Renal pelvis (tissue), 12 donors: ENCODE results near the gene ITFG2. TPM values are rescaled to one million over a fixed set of nuclear protein-coding genes. Genes with fewer than 3 reads are reported as not detected.
"Not testable (repeated sequence)": the region's sequence is repeated elsewhere in the genome, so short reads cannot be mapped to it uniquely, and the experiment has no call there.

Source experiments
- DNase-seq: peaks from one replicate; pipeline ENCODE4 v3.0.0-alpha.2; 2013
- long read RNA-seq, 16 experiments: transcript quantifications; one replicate each; lab custom pipeline, GENCODE V29; 2026
- polyA plus RNA-seq, 3 donors: library from polyadenylated mRNA; unstranded; fragments of 120-200 nt; gene quantifications; one replicate each; pipeline ENCODE4 v1.2.1, GENCODE V29; 2013; ENCODE audit not compliant: insufficient read length in 3 of 3

The ITFG2 gene
- 10 to 100 TPM; 62.4 to 99.0 (median 81.0) TPM for polyA plus RNA-seq
- long read RNA-seq, donor 1, transcript ITFG2-201 (12 exons, 2,361 nt) = major isoform, 14 of 45 reads
- long read RNA-seq, donor 1, partial matches to known transcripts = 19 of 45 reads
- long read RNA-seq, donor 1, other reads (novel, unspliced or antisense) = 12 of 45 reads
- long read RNA-seq, donor 2, transcript ITFG2-201 (12 exons, 2,361 nt) = major isoform, 10 of 54 reads
- long read RNA-seq, donor 2, partial matches to known transcripts = 40 of 54 reads
- long read RNA-seq, donor 2, other reads (novel, unspliced or antisense) = 0 of 54 reads
- long read RNA-seq, donor 3, transcript ITFG2-201 (12 exons, 2,361 nt) = major isoform, 12 of 38 reads
- long read RNA-seq, donor 3, partial matches to known transcripts = 13 of 38 reads
- long read RNA-seq, donor 3, other reads (novel, unspliced or antisense) = 13 of 38 reads
- long read RNA-seq, donor 4, transcript ITFG2-201 (12 exons, 2,361 nt) = major isoform, 16 of 40 reads
- long read RNA-seq, donor 4, partial matches to known transcripts = 18 of 40 reads
- long read RNA-seq, donor 4, other reads (novel, unspliced or antisense) = 0 of 40 reads
- long read RNA-seq, donor 5, transcript ITFG2-201 (12 exons, 2,361 nt) = major isoform, 7 of 16 reads
- long read RNA-seq, donor 5, partial matches to known transcripts = 7 of 16 reads
- long read RNA-seq, donor 5, other reads (novel, unspliced or antisense) = 0 of 16 reads
- long read RNA-seq, donor 6, transcript ITFG2-201 (12 exons, 2,361 nt) = major isoform, 9 of 14 reads
- long read RNA-seq, donor 6, partial matches to known transcripts = 0 of 14 reads
- long read RNA-seq, donor 6, other reads (novel, unspliced or antisense) = 0 of 14 reads
- long read RNA-seq, donor 7, transcript ITFG2-201 (12 exons, 2,361 nt) = major isoform, 16 of 26 reads
- long read RNA-seq, donor 7, partial matches to known transcripts = 7 of 26 reads
- long read RNA-seq, donor 7, other reads (novel, unspliced or antisense) = 0 of 26 reads
- long read RNA-seq, donor 8, partial matches to known transcripts = 0 of 6 reads
- long read RNA-seq, donor 8, other reads (novel, unspliced or antisense) = 0 of 6 reads
- long read RNA-seq, donor 9, transcript ITFG2-201 (12 exons, 2,361 nt) = major isoform, 6 of 8 reads
- long read RNA-seq, donor 9, partial matches to known transcripts = 0 of 8 reads
- long read RNA-seq, donor 9, other reads (novel, unspliced or antisense) = 0 of 8 reads
- long read RNA-seq, donor 10, transcript ITFG2-201 (12 exons, 2,361 nt) = major isoform, 8 of 37 reads
- long read RNA-seq, donor 10, transcript ITFG2-211 (4 exons, 587 nt) = minor isoform, 6 of 37 reads
- long read RNA-seq, donor 10, partial matches to known transcripts = 22 of 37 reads
- long read RNA-seq, donor 10, other reads (novel, unspliced or antisense) = 0 of 37 reads
- long read RNA-seq, donor 11, transcript ITFG2-201 (12 exons, 2,361 nt) = major isoform, 6 of 27 reads
- long read RNA-seq, donor 11, partial matches to known transcripts = 19 of 27 reads
- long read RNA-seq, donor 11, other reads (novel, unspliced or antisense) = 0 of 27 reads
- long read RNA-seq, donor 12, transcript ITFG2-201 (12 exons, 2,361 nt) = major isoform, 16 of 59 reads
- long read RNA-seq, donor 12, partial matches to known transcripts = 18 of 59 reads
- long read RNA-seq, donor 12, other reads (novel, unspliced or antisense) = 20 of 59 reads
- long read RNA-seq, donor 13, transcript ITFG2-211 (4 exons, 587 nt) = major isoform, 9 of 43 reads
- long read RNA-seq, donor 13, transcript ITFG2-201 (12 exons, 2,361 nt) = minor isoform, 7 of 43 reads
- long read RNA-seq, donor 13, partial matches to known transcripts = 20 of 43 reads
- long read RNA-seq, donor 13, other reads (novel, unspliced or antisense) = 6 of 43 reads
- long read RNA-seq, donor 14 = 0 reads
- long read RNA-seq, donor 15, transcript ITFG2-201 (12 exons, 2,361 nt) = major isoform, 17 of 54 reads
- long read RNA-seq, donor 15, partial matches to known transcripts = 31 of 54 reads
- long read RNA-seq, donor 15, other reads (novel, unspliced or antisense) = 0 of 54 reads
- long read RNA-seq, donor 16, transcript ITFG2-201 (12 exons, 2,361 nt) = major isoform, 16 of 61 reads
- long read RNA-seq, donor 16, partial matches to known transcripts = 39 of 61 reads
- long read RNA-seq, donor 16, other reads (novel, unspliced or antisense) = 0 of 61 reads

DNA sequence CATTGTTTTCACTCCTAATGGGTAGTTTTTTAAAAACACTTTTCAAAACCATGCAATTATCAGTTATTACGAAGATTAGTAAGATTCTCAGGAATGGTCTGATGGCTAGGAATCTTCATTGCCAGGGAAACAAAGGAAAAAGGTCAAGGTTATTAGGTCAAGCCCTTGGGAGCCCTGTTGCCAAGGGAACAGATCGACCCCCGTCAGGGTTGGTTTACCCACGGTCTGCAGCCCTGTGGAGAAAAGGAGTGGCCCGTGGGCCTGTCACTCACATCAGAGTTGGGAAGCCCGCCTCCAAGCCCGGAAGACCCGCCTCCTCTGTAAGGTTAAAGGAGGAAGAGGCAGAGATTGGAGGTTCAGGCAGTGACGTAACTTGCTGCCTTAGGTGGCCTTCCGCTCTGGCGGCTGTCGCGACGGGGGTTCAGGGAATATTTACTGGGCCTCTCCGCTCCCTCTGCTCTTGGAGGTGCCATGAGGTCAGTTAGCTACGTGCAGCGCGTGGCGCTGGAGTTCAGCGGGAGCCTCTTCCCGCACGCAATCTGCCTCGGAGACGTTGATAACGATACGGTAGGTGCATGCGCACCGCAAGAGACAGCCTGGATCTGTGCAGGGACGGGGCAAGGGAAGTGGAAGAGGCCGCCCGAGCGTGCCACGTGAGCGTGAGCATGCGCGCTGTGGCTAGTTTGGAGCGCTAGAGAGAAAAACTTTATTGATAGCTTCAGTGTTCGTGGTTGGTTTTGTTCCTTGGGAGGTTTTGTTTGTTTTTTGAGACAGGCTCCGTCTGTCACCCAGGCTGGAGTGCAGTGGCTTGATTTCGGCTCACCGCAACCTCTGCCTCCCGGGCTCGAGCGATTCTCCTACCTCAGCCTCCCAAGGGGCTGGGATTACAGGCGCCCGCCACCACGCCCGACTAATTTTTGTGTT lies at the start of gene ITFG2:
TSS of gene ITFG2 (plus strand) at position 379 of the 924 bp plus-strand sequence. CDS start at position 472, 93 bp downstream.
- peak; percentile 99 for DNase-seq

- no peak for DNase-seq
Observed at GRCh38 chr12:2764398-2764797, 48.1 kb upstream of the ITFG2 start.

DNA sequence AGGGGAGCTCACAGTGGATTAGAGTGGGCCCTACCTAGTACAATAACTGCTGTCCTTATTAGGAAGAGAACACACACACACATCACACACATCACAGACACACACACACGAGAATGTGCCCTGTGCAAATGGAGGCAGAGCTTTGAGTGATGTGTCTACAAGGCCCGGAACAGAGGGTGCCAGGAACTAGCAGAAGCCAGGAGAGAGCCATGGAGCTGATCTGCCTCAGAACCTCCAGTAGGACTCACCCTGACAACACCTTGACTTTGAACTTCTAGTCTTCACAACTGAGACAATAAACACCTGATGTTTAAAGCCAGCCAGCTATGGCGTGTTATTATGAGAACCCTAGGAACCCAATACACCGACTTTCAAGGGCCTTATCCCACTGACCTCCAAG lies 47.4 kb upstream of the ITFG2 start:
- no peak for DNase-seq

- no peak for DNase-seq
Observed at GRCh38 chr12:2765608-2766007, 46.9 kb upstream of the ITFG2 start.

DNA sequence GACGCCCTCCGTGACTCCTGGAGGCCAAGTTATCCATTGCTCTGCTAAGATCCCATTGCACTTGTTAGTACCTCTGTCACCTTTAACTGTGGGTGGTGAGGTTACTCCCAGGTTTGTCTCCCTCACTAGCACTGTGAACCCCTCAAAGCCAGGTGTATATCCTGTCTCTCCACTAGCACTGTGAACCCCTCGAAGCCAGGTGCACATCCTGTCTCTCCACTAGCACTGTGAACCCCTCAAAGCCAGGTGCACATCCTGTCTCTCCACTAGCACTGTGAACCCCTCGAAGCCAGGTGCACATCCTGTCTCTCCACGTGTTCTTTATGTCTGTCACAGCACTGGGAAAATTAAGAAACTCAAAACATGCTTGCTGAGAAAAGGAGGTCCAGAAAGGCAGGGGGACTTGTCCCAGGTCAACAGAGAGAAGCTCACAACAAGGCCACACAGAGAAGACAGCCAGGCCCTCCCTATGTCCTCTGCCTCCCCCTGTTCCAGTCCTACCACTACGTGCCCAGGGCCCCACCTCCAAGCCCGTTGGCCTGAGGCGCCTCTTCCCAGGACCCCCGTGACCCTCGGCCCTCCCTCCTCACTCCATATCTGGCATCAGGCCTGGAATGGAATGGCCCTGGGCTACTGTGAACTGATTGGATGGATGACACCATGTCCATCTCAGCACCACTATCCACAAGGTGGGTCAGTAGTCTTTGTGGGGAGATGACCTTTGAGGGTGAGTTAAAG lies 44.1 kb upstream of the ITFG2 start:
- no peak for DNase-seq

DNA sequence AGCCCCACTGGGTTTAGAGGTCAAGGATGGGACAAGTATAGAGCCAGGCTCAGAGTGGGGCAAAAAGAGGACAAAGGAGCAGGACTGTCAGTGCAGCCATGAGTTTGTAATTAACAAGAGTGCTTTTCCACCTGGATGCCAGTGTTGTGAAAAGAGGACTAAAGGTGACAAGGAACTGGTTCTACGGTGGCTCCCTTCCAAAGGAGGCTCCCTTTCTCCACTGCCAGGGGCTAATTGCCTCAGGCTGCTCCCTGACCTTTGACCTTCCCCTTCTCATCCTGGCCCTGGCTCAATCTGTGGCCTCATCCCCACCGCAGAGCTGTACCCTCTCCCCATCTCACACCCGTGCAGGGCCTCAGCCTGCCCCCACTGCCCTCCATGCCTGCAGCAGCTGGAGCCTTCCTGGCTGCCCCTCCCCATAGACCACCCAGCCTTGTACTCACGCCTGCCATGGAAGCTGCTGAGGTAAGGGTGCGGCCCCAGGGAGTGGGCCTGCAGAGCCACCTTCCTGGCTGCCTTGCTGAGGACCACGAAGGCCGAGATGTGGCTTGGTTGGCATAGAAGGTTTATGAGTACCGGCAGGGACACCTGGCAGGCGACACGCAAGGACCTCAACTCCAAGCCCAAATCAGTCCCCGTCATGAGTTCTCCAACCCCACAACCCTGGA lies 42.5 kb upstream of the ITFG2 start:
- DNase-seq = no peak

DNA sequence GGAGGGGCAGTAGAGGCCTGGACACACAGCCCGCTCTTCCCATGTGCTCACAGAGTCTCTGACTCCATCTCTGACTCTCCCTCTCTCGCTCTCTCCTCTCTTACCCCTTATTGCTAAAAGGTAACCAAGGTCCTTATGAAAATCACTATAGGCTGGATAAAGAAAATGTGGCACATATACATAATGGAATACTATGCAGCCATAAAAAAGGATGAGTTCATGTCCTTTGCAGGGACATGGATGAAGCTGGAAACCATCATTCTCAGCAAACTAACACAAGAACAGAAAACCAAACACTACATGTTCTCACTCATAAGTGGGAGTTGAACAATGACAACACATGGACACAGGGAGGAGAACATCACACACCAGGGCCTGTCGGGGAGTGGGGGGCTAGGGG lies 41.9 kb upstream of the ITFG2 start:
- DNase-seq = not testable (repeated sequence)

- no peak for DNase-seq
Observed at GRCh38 chr12:2772370-2772769, 40.1 kb upstream of the ITFG2 start.

- DNase-seq = no peak
Observed at GRCh38 chr12:2773199-2773875, 39.1 kb upstream of the ITFG2 start.

- no peak for DNase-seq
Observed at GRCh38 chr12:2775431-2775830, 37.0 kb upstream of the ITFG2 start.

- no peak for DNase-seq
Observed at GRCh38 chr12:2776129-2776806, 36.2 kb upstream of the ITFG2 start.

GRCh38 chr12:2779281-2779680 lies 33.2 kb upstream of the ITFG2 start:
- no peak for DNase-seq

DNA sequence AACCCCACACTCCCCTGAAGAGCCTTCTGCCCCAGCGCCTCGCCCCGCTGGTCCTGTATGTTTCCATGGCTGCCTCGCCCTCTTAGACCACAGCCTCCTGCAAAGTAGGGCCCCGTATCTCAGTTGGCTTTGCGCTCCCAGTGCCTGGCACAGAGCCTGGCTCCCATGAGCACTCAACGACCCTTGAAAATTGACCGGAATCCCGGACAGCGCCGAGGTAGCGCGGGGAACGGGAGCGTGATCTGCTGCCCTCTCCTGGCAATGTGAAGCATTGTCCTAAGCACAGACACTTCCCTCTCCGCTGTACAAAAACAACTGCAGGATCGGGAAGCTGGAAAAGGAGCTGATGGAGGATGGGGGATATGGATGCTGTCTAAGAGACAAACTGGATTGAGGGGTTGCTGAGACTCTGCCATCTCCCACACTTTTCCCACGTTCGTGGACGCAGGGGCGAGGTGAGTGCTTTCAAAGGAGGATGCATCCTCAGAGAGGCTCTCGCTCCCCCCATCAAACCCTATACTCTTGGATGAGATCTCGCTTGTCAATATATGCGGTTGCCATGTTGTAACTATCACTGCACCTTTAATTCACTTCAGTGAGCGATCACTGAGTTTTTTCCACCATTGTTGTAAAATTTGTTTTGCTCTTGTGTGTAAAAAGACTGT lies 28.4 kb upstream of the ITFG2 start:
- DNase-seq = no peak

- DNase-seq = no peak
Observed at GRCh38 chr12:2785017-2785416, 27.5 kb upstream of the ITFG2 start.

DNA sequence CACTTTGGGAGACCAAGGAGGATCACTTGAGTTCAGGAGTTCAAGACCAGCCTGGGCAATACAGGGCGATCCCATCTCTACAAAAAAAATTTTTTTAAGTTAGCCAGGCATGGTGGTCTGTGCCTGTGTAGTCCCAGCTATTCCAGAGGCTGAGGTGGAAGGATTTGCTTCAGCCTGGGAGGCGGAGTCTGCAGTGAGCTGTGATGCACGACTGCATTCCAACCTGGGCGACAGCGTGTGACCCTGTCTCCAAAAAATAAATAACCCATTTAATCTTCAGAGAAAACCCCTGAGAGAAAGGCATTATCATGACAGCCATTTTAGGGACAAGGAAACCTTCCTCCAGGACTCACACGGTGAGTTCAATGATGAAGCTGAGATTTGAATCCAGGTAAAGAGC lies 21.4 kb upstream of the ITFG2 start:
- no peak for DNase-seq
